Activated B cell treated with CpG ODN at 0.5 μM for 24 hours (primary cell): ENCODE measurements around the gene HSFX4. TPM values are rescaled to one million over a fixed set of nuclear protein-coding genes. Genes with fewer than 3 reads are reported as not detected.
"Not testable (repeated sequence)": the region's sequence is repeated elsewhere in the genome, so short reads cannot be mapped to it uniquely, and the experiment has no call there.

Experiments
- ATAC-seq: fragments of 200-7000 bp; cut with Tn5 transposase; one replicate; pipeline ENCODE4 v1.10.0; 2021; ENCODE audit warnings: low read depth, mild to moderate bottlenecking, moderate library complexity
- CTCF ChIA-PET: fragments of 350-600 bp; sonication (Branson Sonifier 250); formaldehyde crosslinking; loops from one replicate; lab custom pipeline; 2021; ENCODE audit warnings: antibody characterized with exemption; lab: Charles Lee
- POLR2A ChIA-PET: fragments of 350-600 bp; sonication (Branson Sonifier 250); formaldehyde crosslinking; loops from one replicate; lab custom pipeline; 2021; ENCODE audit warnings: antibody characterized with exemption; lab: Charles Lee
- DNase-seq: peaks from one replicate; pipeline ENCODE4 v3.0.0; 2022
- H3K27ac Mint-ChIP-seq: one replicate; pipeline ENCODE4 v1.8.0; 2020; ENCODE audit warnings: mixed read lengths
- H3K27me3 Mint-ChIP-seq: one replicate; pipeline ENCODE4 v1.8.0; 2021; ENCODE audit warnings: mixed read lengths
- H3K36me3 Mint-ChIP-seq: one replicate; pipeline ENCODE4 v1.8.0; 2021; ENCODE audit warnings: low read depth, mixed read lengths
- H3K4me1 Mint-ChIP-seq: one replicate; pipeline ENCODE4 v1.8.0; 2021; ENCODE audit warnings: mixed read lengths
- H3K4me3 Mint-ChIP-seq: one replicate; pipeline ENCODE4 v1.8.0; 2020; ENCODE audit warnings: mild to moderate bottlenecking, mixed read lengths
- H3K9me3 Mint-ChIP-seq: one replicate; pipeline ENCODE4 v1.8.0; 2020; ENCODE audit warnings: mixed read lengths
- intact Hi-C: fragments of 100-400 bp; cut with micrococcal nuclease; formaldehyde crosslinking; loops from one replicate; pipeline ENCODE4 v1.15.1; 2024
- total RNA-seq: library from RNA; stranded (reverse); gene quantifications from 2 replicates; pipeline ENCODE4 v1.2.3, GENCODE V29; 2022
- TF ChIP-seq, protein P1 (sequence below): fragments of 200-600 bp; IDR thresholded peaks from one replicate; pipeline ENCODE4 v1.8.0; 2022; ENCODE audit warnings: antibody characterized with exemption, mild to moderate bottlenecking

Gene HSFX4
- total RNA-seq, 1 donor from 2014 or later = not detected

DNA sequence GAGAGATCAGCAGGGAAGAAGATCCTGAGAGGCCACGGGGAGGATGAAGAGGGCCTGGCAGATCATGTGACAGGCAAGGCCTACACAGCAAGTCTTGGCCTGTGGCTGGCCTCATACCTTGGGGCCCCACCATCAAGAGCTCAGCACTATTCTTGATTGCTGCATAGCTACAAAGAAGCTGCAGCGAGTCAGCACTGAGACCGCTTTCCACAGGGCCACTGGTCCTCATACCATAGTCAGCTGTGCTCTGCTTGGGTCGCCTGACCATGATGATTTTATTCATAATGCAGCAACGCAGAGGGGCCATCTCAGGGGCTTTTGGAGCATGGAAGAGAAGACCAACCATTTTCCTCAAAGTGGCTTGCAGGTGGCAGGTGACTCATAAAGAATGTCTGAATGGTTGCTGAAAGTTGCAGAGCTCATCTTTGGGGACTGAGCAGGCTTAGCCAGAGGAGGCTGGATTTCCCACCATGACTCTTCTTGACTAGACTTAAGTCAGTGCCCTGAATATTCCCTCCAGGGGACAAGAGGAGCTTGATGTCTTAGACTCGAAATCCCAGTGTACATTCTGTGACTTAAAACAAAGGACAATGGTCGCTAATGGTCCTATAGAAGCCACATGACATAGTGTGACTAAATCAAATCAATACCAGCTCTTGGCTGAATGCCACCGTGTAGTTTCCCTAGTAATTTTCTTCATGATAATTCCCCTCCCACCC, 2.0 kb upstream of the HSFX4 start:
- H3K4me3 Mint-ChIP-seq, DNase-seq, H3K27ac Mint-ChIP-seq, H3K4me1 Mint-ChIP-seq, ATAC-seq, intact Hi-C loops, H3K27me3 Mint-ChIP-seq, H3K9me3 Mint-ChIP-seq, H3K36me3 Mint-ChIP-seq, CTCF ChIA-PET, POLR2A ChIA-PET: not testable (repeated sequence)

DNA sequence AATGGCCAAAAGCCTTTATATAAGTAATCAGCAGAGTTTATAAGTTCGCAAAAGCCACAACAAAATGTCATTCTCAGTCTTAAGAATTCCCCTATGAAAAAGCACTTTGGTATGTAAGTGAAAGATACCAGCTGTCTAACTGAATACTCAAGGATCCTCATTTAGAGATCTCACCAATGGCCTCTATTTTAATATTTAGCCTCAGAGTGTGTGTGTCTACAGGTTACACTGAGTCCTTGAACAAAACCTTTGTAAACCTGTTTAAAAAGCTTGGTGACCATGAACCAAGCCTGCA, 1.5 kb upstream of the HSFX4 start:
- H3K36me3 Mint-ChIP-seq, ATAC-seq, H3K9me3 Mint-ChIP-seq, CTCF ChIA-PET, H3K4me3 Mint-ChIP-seq, intact Hi-C loops, H3K4me1 Mint-ChIP-seq, H3K27me3 Mint-ChIP-seq, POLR2A ChIA-PET, H3K27ac Mint-ChIP-seq, DNase-seq: not testable (repeated sequence)

DNA sequence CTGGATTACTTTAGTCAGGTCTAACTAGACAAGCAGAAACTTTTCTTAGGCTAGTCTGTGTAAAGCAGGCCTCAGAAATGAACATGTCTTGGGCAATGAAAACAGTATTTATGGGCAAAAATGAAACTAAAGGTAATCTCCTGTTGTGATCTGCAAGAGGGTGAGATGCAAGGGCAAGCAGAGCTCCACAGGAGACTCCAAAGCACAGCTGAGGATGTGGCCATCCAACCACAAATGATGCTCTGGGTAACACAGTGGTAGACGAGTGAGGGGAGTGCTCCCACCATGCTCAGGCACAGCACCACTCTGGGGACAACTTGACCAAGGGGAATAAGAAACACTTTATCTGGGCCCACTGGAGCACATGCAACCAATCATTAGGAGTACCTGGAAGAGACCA, 738 bp upstream of the HSFX4 start:
- H3K4me1 Mint-ChIP-seq, H3K36me3 Mint-ChIP-seq, DNase-seq, H3K4me3 Mint-ChIP-seq, H3K27me3 Mint-ChIP-seq, ATAC-seq, H3K27ac Mint-ChIP-seq, CTCF ChIA-PET, POLR2A ChIA-PET, intact Hi-C loops, H3K9me3 Mint-ChIP-seq: not testable (repeated sequence)

DNA sequence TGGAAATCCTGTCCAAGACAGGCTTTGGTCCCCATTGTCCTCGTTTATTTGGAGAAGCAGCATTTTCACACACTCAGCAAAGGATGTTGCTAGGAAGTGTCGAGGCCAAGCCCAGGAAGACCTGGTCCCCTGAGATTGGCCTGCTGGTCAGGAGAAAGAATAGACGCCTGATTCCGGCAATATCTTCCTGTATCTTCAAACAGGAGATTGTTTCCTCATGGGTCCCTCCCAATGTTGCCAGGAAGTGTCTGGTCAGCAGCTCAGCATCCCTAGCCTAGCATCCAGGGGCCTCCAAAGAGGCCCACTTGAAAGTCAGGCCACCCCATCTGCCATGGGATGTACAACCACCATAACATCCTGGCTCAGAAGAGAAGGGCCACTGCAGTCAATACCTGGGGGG, 2.0 kb downstream of the HSFX4 start:
- CTCF ChIA-PET = not testable (repeated sequence)

DNA sequence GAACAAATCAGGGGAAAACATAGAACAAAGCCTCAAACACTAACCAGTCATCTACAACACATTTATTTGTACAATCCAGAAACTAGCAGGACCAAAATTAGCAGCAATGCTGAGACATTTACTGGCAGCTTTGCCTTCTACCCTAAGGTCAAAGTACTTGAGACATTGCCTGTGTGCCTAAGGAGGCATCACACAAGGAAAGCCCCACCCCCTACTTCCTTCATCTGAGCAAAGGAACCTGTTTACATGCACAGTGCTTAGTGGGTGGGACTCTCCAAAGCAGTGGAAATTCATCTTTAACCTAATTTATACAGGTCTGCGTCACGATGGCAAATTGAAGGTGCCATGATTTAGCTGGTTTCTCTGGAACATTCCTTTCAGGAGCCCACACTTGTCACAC, 2.8 kb downstream of the HSFX4 start:
- H3K4me1 Mint-ChIP-seq, intact Hi-C loops, DNase-seq, H3K4me3 Mint-ChIP-seq, H3K27ac Mint-ChIP-seq, CTCF ChIA-PET, H3K27me3 Mint-ChIP-seq, ATAC-seq, POLR2A ChIA-PET, H3K9me3 Mint-ChIP-seq: not testable (repeated sequence)
- H3K36me3 Mint-ChIP-seq = peaks cover 10% of the 10 kb centered on the region

More for the DNA sequence above, 2.0 kb downstream of the HSFX4 start:
- intact Hi-C loops, ATAC-seq, H3K4me1 Mint-ChIP-seq, DNase-seq, H3K27ac Mint-ChIP-seq, H3K27me3 Mint-ChIP-seq, POLR2A ChIA-PET, H3K9me3 Mint-ChIP-seq, H3K4me3 Mint-ChIP-seq: not testable (repeated sequence)
- H3K36me3 Mint-ChIP-seq = peaks cover 10% of the 10 kb centered on the region

DNA sequence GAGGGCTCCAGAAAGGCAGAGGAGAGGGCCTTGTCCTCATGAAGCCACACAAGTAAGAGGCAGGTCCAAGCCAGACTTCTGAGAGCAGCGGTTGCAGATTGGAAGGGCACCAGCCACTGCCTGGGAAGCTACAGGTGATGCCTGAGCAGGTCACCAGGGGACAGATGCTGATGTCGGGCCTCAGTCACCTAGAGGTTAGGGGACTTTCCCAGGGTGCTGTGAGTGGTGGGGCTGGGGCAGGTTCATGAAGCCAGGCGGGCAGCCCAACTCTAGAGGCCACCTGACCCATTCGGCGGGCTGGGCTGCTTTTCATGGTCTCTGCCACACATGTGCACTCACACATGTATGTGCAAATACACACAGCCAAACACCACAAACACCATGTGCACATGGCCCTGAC, 3.6 kb downstream of the HSFX4 start:
- POLR2A ChIA-PET, CTCF ChIA-PET, intact Hi-C loops, H3K4me1 Mint-ChIP-seq, H3K27me3 Mint-ChIP-seq, H3K9me3 Mint-ChIP-seq, H3K27ac Mint-ChIP-seq, DNase-seq, H3K4me3 Mint-ChIP-seq: not testable (repeated sequence)
- peak; percentile 20 for ATAC-seq
- H3K36me3 Mint-ChIP-seq = peaks cover 10% of the 10 kb centered on the region

DNA sequence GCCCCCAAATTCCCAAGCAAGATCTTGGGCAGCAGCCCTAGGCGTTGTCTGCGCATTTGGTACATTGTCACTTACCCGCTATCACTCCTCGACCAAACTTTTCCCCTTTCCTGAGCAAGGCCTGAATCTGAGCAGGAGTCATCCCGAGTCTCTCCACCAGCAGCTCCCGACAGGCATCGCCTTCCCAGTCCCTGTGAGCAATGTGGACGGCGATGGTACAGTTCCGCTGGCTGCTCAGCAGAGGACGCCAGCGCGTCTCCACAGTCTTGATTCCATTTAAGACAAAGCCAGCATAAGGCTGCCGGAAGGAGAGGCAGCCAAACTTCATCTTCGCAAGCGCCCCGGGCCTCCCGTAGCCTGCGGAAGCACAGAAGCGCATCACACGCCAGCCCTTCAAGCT, 4.2 kb downstream of the HSFX4 start:
- H3K27ac Mint-ChIP-seq, intact Hi-C loops: not testable (repeated sequence)
- H3K36me3 Mint-ChIP-seq = peaks cover 10% of the 10 kb centered on the region

DNA sequence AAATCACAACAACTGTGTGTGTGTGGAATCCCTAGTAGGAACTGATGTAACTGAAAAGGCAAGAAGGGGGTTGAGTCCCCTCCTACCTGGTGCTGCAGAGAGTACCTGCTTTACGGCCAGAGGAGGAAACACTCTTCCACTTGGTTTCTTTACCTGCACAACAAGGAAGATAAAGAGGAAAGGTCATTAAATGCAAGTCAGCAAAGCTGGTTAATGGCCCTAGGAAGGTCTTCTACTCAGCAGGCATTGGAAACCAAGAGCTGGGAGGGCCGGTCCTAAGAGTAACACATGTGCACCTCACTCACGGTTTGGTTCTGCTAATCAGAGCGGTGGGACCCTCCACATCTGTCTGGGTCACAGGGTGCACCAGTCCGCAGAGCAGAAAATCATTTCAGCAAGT, 8.0 kb downstream of the HSFX4 start:
- H3K27ac Mint-ChIP-seq = peak overlapping the region; percentile 56
- H3K4me3 Mint-ChIP-seq = peak overlapping the region; percentile 85
- DNase-seq, H3K27me3 Mint-ChIP-seq, ATAC-seq, CTCF ChIA-PET, H3K9me3 Mint-ChIP-seq: not testable (repeated sequence)
- peaks cover 10% of the 10 kb centered on the region for H3K4me1 Mint-ChIP-seq
- H3K36me3 Mint-ChIP-seq = peaks cover 12% of the 10 kb centered on the region
- POLR2A ChIA-PET = interaction anchor here (2.1 to 2.9 kb wide), 2 partner anchors 432 to 756 kb away, joined by 17 to 18 read pairs; partner anchors contain the start of genes IDS and MTMR1
- intact Hi-C loops = loop anchor here (5.0 kb wide), 3 partner anchors 305 to 1460 kb away; partner anchors contain the start of genes MAMLD1, TMEM185A and VMA21

More for the DNA sequence above, 4.2 kb downstream of the HSFX4 start:
- DNase-seq, H3K4me1 Mint-ChIP-seq, H3K9me3 Mint-ChIP-seq, ATAC-seq, POLR2A ChIA-PET, H3K4me3 Mint-ChIP-seq, H3K27me3 Mint-ChIP-seq, CTCF ChIA-PET: not testable (repeated sequence)

DNA sequence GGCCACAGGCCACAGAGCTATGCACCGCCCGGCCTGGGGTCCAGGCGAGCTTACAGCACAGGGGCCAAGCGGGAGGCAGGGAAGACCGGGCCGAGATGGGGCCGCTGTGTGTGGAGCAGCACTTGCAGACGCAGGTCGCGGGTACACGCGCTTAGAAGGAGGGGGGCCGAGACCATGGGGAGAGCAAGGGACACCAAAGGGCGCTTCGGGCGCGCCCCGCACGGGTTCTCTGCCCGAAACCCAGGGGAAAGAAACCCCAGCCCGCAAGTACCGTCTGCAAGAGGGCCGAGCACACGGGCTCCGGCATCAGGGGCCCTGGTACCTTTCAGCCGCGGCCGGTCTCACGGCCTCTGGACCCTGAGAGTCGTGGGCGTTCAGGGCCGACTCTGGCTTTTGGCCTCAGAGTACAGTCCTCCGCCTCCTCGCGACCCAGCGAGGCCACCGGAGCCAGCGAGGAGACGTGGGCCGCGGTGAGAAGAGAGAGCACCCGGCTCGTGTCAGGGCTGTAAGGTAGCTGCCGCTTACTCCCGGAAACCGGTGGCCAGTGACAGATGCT, 8.6 kb downstream of the HSFX4 start:
- no peak for ATAC-seq
- TF ChIP-seq, protein P1, sequence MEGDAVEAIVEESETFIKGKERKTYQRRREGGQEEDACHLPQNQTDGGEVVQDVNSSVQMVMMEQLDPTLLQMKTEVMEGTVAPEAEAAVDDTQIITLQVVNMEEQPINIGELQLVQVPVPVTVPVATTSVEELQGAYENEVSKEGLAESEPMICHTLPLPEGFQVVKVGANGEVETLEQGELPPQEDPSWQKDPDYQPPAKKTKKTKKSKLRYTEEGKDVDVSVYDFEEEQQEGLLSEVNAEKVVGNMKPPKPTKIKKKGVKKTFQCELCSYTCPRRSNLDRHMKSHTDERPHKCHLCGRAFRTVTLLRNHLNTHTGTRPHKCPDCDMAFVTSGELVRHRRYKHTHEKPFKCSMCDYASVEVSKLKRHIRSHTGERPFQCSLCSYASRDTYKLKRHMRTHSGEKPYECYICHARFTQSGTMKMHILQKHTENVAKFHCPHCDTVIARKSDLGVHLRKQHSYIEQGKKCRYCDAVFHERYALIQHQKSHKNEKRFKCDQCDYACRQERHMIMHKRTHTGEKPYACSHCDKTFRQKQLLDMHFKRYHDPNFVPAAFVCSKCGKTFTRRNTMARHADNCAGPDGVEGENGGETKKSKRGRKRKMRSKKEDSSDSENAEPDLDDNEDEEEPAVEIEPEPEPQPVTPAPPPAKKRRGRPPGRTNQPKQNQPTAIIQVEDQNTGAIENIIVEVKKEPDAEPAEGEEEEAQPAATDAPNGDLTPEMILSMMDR = no peak
- intact Hi-C loops = loop anchor here (5.0 kb wide), 3 partner anchors 306 to 1459 kb away; partner anchors contain the start of genes MAMLD1, TMEM185A and VMA21
- ChIA-PET CTCF (interaction anchor here (0.9 kb wide), 1 partner anchor 398 kb away, joined by 4 read pairs; no protein-coding TSS in a partner anchor), POLR2A (interaction anchor here (0.6 to 3.2 kb wide), 9 partner anchors 397 to 1458 kb away, joined by 3 to 68 read pairs (median 6); partner anchors contain the start of genes EOLA1, IDS and MTMR1)
- Mint-ChIP-seq H3K27ac (peak overlapping the region; percentile 93), H3K27me3 (no peaks in the 10 kb centered on the region), H3K9me3 (no peaks in the 10 kb centered on the region), H3K36me3 (peaks cover 12% of the 10 kb centered on the region), H3K4me1 (peaks cover 10% of the 10 kb centered on the region), H3K4me3 (peak overlapping the region; percentile 85)
- DNase-seq = no peak
